Measurements from ENCODE around the gene LMBR1L.

- TF ChIP-seq CTCF (conservative IDR thresholded peaks at IDR 0.05; ENCODE audit: low read depth, low read length): no peak
- no peak for TF ChIP-seq EZH2 (IDR thresholded peaks at IDR 0.05; ENCODE audit: borderline replicate concordance, low read depth, low read length, poor library complexity, severe bottlenecking)
Observed at GRCh38 chr12:49147384-49147783, 36.7 kb upstream of the LMBR1L start.

Measured in A673 (cell line).